SHP77 treated with DMSO at 0.1 percent for 48 hours (cell line): ENCODE measurements around the gene RHEB.
A peak's percentile ranks its signal among the peaks of the same experiment; 100 is the strongest.
"Not testable (repeated sequence)": the region's sequence is repeated elsewhere in the genome, so short reads cannot be mapped to it uniquely, and the experiment has no call there.

Experiments
- DNase-seq: peaks from one replicate; lab custom pipeline; 2025; lab: John Stamatoyannopoulos, UW

The RHEB gene

GRCh38 chr7:151519765-151520418, at the start of gene RHEB:
Gene RHEB (minus strand): TSS chr7:151519895. CDS start chr7:151519511, 384 bp downstream.
- peak; percentile 93 for DNase-seq

GRCh38 chr7:151566897-151567320, 47.2 kb upstream of the RHEB start:
- no peak for DNase-seq

GRCh38 chr7:151565541-151565940, 45.8 kb upstream of the RHEB start:
- no peak for DNase-seq

GRCh38 chr7:151560243-151560642, 40.5 kb upstream of the RHEB start:
- no peak for DNase-seq

GRCh38 chr7:151559557-151560183, 40.0 kb upstream of the RHEB start:
- no peak for DNase-seq

- no peak for DNase-seq
Observed at GRCh38 chr7:151558575-151558974, 38.9 kb upstream of the RHEB start.

GRCh38 chr7:151556592-151556991, 36.9 kb upstream of the RHEB start:
- no peak for DNase-seq

- no peak for DNase-seq
Observed at GRCh38 chr7:151553356-151553755, 33.7 kb upstream of the RHEB start.

- DNase-seq = peak; percentile 84
Observed at GRCh38 chr7:151552352-151553028, 32.8 kb upstream of the RHEB start.

GRCh38 chr7:151551820-151552219, 32.1 kb upstream of the RHEB start:
- DNase-seq = peak; percentile 78

- no peak for DNase-seq
Observed at GRCh38 chr7:151550656-151551286, 31.1 kb upstream of the RHEB start.

- DNase-seq = no peak
Observed at GRCh38 chr7:151549644-151550043, 29.9 kb upstream of the RHEB start.

GRCh38 chr7:151549083-151549482, 29.4 kb upstream of the RHEB start:
- DNase-seq = no peak

- DNase-seq = no peak
Observed at GRCh38 chr7:151544183-151544582, 24.5 kb upstream of the RHEB start.

- DNase-seq = no peak
Observed at GRCh38 chr7:151542606-151543130, 23.0 kb upstream of the RHEB start.

- DNase-seq = no peak
Observed at GRCh38 chr7:151541709-151542499, 22.2 kb upstream of the RHEB start.

GRCh38 chr7:151540146-151540545, 20.5 kb upstream of the RHEB start:
- DNase-seq = no peak

- peak; percentile 28 for DNase-seq
Observed at GRCh38 chr7:151539088-151539671, 19.5 kb upstream of the RHEB start.

- no peak for DNase-seq
Observed at GRCh38 chr7:151537818-151538561, 18.3 kb upstream of the RHEB start.

GRCh38 chr7:151536178-151536577, 16.5 kb upstream of the RHEB start:
- not testable (repeated sequence) for DNase-seq

GRCh38 chr7:151529842-151530241, 10.1 kb upstream of the RHEB start:
- DNase-seq = no peak
